D341Med (cell line): ENCODE results near the gene CMTM4.
"Not testable (repeated sequence)": the region's sequence is repeated elsewhere in the genome, so short reads cannot be mapped to it uniquely, and the experiment has no call there.

ENCODE experiments used
- DNase-seq: peaks from one replicate; pipeline ENCODE4 v3.0.0; 2012; ENCODE audit warnings: low spot score

CMTM4 gene

DNA sequence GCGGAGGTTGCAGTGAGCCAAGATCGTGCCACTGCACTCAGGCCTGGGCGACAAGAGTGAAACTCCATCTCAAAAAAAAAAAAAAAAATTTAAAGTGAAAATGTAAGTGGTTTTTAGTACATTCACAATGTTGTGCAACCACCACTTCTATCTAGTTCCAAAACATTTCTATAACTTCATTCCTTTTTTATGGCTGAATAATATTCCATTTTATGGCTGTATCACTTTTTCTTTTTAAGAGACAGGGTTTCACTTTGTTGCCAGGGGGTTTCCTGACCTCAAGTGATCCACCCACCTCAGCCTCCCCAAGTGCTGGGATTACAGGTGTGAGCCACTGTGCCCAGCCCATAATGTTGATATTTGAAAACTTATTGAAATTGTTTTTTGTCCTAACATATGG lies 103.7 kb downstream of the CMTM4 start:
- DNase-seq: no peak

DNA sequence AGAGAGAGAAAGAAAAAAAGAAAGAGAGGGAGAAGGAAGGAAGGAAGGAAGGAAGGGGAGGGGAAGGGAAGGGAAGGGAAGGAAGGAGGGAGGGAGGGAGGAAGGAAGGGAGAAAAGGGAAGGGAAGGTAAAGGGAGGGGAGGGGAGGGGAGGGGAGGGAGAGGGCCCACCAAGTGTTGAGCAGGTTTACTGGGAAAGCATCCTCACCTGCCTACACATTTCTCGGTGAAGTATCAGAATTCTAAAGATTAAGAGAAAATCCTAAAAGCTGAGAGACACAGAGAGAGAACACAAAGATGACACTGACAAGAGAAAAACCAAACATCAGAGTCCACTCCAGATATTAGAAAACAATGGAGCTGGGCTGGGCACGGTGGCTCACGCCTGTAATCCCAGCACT lies 104.3 kb downstream of the CMTM4 start:
- no peak for DNase-seq

DNA sequence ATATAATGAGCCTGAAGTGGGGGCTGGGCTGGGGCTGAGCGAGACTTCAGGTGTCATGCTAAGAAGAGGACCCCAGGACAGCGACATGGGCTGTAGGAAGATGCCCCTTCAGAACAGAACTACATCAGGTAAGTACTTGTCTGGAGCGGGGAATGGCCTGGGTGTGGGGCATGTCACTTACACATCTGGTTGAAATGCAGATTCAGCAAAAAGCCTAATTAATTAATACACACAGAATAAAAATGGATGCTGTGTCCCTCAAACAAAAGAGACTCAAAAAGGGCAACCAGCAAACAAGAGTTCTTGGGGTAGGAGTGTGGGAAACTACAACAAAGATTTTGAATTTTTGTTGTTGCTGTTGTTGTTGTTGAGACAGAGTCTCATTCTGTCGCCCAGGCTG lies 105.5 kb downstream of the CMTM4 start:
- no peak for DNase-seq

DNA sequence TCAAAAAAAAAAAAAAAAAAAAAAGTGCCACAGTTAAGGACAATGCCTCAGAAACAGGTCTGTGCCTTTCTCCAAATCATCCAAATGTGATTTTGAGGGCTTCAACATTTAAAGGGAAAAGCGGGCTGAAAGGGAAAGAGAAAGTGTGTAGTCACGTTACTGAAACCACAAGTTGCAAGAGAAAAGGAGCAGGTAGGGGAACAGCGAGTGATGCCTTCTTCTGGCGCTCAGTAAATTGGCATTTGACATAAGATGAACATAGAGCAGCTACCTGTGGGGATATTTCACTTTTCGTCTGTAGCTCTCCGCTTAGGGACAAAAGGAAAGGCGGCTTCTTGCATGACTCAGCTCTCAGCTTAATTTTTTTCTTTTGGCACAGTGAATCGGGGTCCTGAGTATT lies 106.2 kb downstream of the CMTM4 start:
- DNase-seq: no peak

DNA sequence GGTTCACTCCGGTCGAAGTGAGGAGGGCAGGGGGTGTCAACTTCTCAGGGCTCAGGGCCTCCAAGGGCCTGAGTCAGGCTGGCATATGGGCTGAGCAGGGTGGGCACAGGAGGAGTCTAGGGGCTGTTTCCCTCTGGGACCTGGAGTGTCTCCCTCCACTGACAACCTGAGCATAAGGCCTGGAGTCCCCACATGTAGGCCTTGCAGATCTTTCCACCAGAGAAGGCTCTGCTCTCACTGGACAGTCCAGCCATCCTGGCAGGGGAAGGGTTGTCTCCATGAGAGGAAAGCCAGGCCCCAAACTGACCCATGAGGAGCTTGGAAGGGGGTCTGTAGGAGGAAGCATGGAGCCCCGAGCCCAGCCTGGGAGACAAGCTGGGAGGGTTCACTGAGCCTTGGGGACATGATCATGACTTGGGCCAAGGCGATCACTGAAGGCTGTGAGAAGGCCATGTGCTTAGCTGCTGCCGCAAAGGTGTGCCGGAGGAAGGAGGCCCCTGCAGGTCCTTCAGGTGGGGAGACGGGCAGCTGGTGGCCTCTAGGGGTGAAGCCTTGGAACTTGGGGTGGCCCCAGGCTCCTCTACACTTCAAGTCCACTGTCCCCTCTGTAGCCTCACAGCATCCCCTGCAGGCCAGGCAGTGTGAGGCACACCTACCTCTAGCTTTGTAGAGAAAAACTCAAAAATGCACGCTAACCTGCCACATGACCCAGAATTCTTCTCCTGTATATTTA lies 107.4 kb downstream of the CMTM4 start:
- DNase-seq: no peak

DNA sequence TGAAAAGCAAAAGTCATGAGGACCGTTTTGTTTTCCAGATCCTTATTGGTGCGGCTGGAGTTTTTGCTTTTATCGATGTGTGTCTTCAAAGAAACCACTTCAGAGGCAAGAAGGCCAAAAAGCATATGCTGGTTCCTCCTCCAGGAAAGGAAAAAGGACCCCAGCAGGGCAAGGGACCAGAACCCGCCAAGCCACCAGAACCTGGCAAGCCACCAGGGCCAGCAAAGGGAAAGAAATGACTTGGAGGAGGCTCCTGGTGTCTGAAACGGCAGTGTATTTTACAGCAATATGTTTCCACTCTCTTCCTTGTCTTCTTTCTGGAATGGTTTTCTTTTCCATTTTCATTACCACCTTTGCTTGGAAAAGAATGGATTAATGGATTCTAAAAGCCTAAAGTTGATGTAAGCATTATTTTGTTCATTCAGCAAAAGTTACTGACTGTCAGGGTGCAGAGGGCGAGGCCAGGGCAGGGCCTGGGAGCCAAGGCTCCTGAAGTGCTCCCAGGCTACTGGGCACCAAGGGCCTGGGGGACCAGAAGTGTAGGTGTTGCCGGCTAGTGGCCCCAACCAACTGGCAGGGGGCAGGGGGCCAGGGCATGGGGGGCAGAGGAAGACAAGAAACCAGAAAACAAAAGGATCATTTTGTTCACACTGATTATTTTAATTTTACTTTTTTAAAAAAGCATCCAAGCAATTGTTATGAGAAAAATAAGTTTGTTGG lies 108.5 kb downstream of the CMTM4 start:
- DNase-seq: no peak

DNA sequence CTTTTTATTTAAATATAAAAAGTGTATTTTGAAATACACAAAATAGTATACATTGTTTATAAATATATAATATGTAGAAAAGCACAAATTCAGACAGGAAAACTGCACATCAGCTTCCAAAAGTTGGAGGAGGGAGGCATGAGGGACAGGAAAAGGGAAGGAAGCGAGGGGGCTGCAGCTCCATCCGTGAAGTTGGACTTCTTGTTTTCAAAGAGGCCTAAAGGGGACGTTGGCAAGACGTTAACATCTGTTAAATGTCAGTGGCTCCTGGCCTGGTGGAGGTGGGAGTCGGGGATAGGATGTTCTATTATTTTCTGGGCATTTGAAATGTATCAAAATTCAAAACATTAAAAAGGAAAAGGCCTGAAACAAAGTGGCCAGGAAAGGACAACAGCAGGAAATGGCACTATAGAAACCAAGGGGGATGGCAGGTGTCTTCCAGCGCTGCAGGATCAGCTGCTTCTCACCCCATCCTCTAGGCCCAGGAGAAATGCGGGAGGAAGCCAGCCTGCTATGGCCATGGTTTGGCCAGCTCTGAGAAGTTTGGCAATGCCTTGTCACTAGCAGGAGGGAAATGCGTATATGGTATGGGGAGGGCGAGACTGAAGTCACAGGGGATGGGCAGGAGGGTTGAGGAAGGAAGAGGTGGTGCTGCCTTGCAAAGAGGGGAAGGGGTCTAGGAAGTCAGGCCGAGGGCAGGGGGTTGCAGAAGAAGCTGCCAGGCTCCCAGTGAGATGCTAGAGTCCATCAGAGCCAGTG lies 110.9 kb downstream of the CMTM4 start:
- DNase-seq: no peak

DNA sequence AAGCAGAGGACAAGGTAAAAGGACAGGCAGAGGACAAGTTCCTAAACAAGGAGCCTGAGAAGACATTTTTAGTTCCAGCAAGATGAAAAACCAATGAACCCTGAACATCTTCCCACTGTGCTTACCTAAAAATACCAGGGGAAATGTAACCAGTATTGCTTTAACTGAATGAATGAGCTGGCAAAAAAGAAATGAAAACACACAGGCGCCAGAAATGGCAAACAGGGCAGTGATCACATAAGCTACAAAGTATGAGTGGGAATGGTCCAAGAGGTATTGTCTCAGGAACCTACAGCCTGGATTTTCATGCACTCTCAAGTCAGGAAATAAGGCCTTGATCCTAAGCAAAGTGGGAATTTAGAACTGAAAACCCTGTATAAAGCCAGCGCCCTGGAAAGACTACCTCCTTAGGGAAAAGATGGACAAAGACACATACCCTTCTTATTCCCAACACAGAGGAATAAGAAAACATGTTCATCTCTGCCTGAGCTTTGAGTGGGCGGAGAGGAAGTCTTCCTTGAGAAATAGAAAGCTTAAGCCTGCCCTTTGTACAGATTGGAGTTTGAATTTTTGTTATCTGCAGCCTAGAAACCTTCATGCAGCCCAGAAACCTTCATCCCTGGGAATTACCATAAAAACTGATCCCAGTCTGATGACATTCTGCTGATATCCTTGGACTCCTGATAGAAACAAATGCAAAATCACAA lies 115.1 kb downstream of the CMTM4 start:
- no peak for DNase-seq

DNA sequence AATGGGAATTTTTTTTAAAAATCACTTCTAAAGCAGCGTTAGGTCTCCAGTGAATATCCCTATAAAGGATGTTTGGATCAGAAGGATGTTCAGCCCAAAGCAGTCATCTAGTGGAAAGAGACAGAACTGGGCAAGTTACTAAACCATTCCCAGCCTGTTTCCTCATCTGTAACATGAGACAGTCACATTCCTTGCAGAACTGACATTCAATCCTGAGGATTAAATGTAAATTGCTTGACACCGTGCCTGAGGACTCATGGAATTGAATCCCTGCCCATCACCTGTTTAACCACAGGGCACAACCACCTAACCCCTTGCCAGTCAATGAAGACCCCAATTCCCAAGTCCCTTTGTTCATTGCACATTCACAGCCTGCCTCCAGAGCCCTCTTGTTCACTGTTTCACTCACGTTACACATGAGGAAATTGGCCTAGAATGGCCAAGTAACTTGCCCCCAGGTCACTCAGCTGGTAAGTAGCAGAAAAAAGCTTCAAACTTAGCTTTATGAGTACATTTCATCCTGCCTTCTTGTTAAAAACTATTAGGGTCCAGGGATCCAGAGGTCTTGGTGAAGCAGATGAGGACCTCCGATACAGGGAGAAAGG lies 115.8 kb downstream of the CMTM4 start:
- DNase-seq: no peak

DNA sequence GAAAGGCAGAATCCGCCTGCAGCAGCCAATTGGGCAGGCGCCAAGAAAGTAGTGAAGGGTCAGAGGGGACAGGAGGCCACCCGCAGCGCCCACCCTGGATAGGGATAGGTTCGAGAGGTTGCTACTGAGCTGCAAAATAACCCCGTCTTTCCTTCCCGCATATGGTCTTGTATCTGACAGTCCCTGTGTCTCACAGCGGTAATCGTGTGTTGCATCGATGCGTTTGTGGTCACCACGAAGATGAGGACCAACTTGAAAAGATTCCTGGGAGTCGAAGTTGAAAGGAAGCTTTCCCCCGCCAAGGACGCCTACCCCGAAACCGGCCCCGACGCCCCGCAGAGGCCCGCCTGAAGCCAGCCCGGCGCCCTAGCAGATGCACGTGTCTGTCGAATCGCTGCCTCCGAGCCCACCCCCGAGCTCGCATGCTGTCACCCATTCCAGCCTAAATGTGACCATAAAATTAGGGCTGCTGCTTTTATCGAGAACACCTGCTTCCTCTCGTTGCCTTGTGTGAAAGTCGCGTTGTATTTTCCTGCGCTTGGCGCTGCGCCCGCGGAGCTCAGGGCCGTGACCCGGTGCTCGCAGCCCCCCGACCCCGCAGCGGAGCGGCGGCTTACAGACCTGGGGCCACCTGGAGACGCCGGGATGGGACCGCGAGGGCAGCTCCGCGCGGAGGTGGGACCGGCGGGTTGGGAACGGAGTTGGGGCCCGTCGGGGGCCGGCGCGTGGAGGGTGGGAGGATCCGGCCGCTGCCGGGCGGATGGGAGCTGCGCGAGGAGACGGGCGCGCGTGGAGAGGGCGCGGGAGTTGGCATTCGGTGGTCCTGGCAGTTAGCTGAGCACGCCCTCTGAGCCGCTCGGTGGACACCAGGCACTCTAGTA lies 117.7 kb downstream of the CMTM4 start, which contains the start of gene CMTM2:
Gene CMTM2 (plus strand): TSS at position 813 of the 881 bp plus-strand sequence. CDS start 145 bp downstream, outside the sequence.
- DNase-seq: no peak

DNA sequence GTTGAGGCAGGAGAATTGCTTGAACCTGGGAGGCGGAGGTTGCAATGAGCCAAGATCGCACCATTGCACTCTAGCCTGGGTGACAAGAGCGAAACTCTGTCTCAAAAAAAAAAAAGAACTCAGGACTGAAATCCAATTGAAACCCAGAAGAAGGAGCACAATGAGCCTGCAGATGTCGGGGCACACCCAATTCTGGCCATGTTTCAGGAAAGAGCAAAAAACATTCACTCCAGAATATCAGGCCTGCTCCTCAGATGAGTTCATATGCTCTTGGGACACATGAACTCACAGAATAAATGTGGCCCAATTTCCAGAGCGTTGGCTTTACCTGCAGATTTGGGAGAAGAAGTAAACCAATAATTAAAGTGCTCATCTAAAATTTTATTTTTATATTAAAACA lies 120.2 kb downstream of the CMTM4 start:
- no peak for DNase-seq

DNA sequence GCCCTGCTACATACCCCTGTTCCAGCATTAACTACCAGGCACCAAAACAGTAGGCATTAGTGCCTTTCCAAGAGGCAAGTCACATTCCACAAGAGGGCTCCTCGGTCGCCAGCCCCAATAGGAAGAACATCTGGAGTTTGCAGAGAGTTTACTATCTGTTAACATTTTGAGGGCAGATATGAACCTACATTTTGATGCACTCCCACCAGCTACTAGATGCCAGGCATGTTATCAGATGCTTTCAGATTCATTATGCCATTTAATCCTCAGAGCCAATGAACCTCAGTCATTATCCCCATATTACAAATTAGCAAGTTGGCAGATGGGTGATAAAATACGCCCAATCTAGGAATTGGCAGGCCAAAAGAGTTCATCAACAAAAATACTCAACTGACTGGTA lies 121.5 kb downstream of the CMTM4 start:
- no peak for DNase-seq

DNA sequence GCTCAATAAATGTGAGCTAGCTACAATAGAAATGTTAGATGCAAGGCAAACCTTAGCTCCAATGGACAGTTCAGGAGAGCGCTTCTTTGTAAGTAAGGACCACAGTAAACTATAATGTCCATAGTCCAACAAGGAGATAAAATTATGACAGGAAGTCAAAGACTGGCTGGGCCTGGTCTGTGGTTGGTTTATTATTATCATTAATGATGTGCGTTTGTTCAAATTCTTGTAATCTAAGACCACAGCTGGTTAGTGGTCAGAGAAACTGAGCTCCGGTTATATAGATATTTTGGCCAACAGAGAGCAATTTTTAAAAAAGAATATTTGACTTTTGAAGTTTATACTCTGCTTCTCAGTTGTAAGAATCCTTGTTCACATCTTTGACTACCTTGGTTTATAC lies 122.0 kb downstream of the CMTM4 start:
- no peak for DNase-seq

DNA sequence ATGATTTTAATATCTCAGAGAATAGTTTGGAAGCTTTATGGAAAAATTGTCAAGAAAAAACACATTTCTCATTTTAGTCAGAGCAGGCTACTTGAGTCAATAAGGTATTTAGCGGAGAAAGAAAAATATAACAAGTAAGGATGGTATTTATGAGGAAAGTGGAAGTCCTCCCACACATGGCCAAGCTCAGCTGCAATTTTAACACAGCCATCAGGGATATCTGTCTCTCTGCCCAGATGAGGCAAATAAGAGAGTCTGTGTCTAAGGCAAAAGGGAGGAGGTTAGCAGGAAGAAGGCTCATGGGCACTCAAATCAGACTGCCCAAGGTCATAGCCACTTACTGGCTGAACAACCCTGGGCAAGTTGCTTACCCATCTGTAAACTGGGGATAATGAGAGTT lies 122.5 kb downstream of the CMTM4 start:
- DNase-seq: no peak

DNA sequence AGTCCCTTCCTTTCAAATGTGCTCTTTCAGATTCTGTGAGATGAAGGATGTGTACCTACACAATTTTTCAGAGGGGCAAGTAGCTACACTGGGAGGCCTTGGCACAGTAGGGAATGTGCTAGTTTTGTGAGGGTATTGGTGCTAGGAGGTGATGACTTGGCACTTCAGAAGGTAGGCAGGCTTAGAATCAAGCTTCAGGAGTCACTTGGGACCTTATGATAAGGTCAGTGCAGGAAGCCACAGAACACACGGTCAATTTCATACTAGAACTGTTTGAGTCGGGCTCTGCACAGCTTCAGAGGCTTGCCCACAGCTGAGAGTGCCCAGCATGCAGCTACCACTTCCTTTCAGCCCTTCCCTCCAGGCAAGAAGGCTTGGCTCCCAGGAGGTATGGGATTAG lies 124.2 kb downstream of the CMTM4 start:
- DNase-seq: no peak

DNA sequence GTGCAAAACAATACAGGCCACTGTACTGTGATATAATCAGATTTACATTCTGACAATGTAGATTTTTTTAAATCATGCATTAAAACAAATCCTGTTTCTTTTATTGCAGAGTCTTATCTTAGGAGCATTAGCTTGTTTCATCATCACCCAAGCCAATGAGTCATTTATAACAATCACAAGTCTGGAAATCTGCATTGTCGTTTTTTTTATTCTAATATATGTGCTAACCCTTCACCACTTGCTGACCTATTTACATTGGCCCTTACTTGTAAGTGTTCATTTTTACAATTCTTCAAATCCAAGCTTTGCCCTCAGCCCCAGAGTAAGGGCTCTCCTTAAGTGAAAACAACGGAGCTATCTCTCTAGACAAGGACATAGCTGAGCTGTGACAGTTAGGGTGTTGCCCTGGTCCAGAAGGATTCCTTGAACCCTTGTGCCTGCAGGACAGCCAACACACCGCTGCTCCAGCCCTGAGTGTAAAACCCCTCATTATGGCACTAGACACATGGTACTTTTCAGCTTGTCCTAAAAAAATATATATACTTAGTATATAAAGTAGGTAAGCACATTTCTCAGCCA lies 126.6 kb downstream of the CMTM4 start:
- no peak for DNase-seq

DNA sequence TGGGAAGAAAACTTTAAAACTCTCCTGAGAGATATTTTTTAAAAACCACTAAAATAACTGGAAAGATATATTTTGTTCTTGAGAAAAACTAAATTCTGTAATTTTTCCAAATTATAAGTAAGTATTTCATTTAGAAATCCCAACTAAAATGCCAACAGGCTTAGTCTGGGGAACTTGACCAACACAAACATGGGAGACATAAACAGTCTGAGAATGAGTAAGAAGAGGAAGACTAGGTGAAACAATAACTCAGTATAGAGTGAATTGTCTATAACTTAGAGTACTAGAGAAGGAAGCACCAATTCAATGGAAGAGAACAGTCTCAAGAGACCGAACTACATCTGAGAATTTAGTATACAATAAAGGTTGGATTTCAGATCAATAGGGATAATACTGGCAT lies 127.4 kb downstream of the CMTM4 start:
- DNase-seq: no peak

DNA sequence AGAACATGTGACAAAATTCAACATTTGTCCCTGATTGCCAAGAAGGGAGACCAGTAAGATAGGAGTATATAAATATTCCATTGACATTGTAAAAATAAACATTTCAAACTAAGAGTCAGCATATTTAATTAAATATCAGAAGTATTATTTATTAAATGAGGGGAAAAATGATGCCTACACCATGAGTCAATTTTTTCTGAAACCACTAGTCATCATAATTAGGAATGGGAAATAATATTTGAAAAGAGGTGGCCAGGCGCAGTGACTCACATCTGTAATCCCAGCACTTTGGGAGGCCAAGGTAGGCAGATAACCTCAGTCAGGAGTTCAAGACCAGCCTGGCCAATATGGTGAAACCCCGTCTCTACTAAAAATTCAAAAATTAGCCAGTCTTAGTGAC lies 128.2 kb downstream of the CMTM4 start:
- no peak for DNase-seq

DNA sequence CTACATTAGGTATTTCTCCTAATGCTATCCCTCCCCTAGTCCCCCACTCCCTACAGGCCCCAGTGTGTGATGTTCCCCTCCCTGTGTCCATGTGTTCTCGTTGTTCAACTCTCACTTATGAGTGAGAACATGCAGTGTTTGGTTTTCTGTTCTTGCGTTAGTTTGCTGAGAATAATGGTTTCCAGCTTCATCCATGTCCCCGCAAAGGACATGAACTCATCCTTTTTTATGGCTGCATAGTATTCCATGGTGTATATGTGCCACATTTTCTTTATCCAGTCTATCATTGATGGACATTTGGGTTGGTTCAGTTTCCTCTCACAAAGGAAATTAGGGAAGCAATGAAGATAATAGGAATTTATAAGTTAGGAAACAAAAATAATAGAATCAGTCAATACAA lies 129.3 kb downstream of the CMTM4 start:
- DNase-seq: not testable (repeated sequence)

DNA sequence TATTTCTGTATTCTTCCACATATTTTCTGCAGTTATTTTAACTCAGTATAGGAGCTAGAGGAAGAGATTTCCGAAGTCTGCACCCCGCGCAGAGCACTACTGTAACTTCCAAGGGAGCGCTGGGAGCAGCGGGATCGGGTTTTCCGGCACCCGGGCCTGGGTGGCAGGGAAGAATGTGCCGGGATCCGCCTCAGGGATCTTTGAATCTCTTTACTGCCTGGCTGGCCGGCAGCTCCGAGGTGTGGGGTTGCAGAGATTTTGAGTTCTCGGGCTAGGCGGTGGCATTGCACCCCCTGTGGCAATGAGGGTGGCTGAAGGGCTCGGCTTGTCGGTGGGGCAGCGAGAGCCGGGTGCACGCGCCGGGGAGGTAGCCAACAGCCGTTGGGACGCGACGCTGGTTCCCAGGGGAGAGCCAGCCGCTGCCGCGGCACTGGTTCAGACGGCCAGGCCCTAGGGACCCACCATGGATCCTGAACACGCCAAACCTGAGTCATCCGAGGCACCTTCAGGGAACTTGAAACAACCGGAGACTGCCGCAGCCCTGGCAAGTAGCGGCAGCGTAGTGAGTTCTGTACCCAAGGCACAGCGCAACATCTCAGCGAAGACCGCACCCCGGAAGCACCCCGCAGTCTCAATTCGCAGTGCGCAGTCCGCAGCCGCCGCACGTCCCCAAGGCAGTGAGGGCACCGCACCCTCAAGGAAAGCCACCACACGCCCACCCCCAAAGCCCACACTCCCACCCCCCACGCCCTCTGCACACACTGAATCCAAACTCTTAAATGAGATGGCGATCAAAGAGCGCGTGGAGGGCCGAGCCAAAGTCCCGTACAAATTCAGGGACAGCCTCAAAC lies 130.3 kb downstream of the CMTM4 start, which contains the start of gene CMTM1:
Gene CMTM1 (plus strand): TSS at position 389 of the 851 bp plus-strand sequence. CDS start 75 bp downstream, at position 464.
- DNase-seq: no peak
